GM21515 (cell line): ENCODE measurements around the gene TBC1D8B.

Source experiments
- ATAC-seq: cut with Tn5 transposase; IDR thresholded peaks from one replicate; pipeline ENCODE4 v1.9.1; 2021; ENCODE audit not compliant: unreplicated experiment

Gene TBC1D8B

DNA sequence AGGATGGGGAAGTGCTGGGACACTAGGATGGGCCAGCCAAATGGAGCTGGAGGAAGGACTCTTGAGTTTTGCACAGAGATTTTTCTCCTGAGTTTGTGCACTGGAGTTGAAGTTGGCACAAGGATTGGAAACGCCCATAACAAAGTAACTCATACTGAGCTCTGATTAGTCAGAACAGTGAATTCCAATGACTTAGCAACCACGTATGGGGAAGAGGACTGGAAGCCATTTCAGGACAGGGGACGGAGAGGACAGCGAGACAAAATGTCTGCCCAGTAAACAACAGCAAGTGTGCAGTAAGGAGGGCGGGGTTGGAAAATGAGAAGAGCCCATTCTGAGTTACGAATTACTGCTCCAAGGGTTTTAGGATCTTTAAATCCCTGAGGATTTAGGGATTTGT, 94.8 kb downstream of the TBC1D8B start:
- ATAC-seq: no peak

DNA sequence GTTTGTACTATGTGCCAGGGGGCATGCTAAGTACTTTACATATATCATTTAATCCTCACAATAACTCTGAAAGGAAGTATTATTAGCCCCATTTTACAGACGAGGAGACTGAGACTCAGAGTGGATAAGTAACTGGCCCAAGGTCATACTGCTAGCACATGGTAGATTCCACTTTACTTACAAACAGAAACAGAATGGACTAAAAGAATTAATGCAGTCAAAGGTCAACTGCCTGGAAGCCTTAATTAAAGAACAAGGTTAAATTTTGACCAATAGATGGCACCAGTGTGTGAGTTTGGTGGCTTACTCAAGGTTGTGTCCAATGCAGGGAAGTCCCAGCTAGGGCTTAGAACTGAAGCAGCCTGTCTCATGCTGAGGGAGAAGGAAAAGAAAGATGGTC, 96.0 kb downstream of the TBC1D8B start:
- no peak for ATAC-seq

GRCh38 chrX:106899276-106899675, 96.8 kb downstream of the TBC1D8B start:
- ATAC-seq: no peak

DNA sequence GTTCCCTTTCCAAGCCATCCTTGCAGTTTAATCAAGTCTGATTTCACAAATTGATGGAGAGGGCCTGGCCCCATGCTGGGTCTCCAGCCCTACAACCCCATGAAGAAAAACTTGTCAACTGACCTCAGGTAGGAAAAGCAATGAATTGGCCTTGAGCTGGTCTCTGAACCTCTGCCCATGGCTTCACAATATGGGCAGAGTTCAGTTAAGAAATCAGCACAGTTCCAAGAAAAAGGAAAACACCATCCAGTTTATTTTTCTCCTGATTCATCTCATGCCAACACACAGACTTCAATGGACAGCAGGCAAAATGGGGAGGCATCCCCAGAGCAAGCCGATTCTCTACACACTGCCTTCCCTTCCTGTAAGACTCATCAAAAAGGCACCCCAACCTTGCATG, 97.4 kb downstream of the TBC1D8B start:
- no peak for ATAC-seq

- ATAC-seq: no peak
Measured at GRCh38 chrX:106901341-106901740, 98.9 kb downstream of the TBC1D8B start.

DNA sequence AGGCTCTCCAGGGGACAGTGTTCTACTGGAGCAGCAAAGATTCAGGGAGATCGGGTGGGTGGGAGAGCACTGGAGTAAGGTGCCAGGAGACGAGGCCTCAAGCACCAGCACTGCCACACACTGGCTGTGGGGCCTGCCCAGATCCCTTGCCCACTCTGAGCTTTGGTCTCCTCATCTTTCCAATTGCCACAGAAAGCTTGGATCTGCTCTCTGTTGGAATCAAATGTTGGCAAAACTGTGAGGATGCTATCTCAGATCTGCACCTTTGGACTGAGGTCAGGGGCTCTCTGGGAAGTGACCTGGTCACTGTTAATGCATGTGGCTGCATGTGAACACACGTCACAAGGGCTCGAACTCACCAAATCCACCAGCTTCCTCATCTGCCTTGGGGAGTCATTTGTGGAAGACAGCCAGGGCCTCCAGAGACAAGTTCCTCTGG, 99.3 kb downstream of the TBC1D8B start:
- ATAC-seq: no peak

GRCh38 chrX:106902684-106903083, 100.2 kb downstream of the TBC1D8B start:
- no peak for ATAC-seq

DNA sequence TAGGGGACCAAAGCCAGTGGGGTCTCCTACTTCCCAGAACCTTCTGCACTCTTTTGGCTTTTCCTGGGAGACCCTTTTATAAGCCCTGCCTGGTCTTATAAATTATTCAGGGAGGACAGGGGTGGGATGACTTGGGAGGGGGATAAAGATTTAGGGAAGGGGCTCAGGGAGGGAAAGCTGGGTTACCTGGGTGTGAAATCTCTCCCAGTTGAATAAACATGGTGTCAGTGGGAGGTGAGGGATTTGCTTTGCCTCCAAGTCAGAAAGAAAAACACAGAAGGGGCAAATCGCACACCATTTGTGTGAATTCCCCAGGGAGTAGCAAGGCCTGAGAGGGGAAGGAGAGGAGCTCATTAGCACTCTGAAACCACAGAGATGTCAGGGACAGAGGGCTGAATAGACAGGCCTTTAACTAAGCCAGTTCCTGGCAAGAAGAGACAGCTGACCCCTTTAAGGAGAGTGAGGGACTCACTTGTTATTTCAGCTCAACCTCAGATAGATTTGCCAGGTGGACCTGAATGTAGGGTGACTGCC, 100.9 kb downstream of the TBC1D8B start, which contains the start of gene RIPPLY1:
Gene RIPPLY1 (minus strand): TSS at position 51 of the 534 bp plus-strand sequence. CDS start 54 bp downstream, outside the sequence.
- no peak for ATAC-seq

- no peak for ATAC-seq
Measured at GRCh38 chrX:106903856-106904528, 101.5 kb downstream of the TBC1D8B start.

DNA sequence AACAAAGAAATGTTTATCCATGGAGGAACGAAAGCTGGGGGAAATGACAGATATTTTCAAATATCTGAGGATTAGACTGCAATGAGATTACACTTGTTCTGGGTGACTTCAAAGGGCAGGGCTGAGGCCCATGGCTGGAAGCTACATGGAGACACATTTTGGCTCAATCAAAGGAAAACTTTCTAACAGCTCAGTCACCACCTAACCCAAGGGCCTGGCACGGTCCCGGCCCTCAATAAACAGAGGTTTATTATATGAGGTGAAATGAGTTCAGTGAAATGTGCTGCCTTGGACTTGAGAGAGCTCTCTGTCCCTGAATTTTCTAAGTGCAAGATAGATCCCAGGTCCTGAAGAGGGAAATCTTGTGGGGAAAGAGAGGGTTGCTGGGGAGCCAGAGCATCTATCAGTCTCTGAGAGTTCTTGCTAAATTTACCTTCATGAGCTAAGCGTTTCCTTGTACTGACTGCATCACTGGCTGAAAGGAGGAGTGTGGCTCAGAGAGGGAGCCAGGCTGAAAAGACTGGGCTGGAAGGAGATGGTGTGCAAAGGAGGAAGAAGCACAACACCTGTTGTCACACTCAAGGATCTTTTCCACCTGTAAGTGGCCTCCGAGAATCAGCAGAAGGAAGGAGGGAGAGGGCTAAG, 102.7 kb downstream of the TBC1D8B start:
- no peak for ATAC-seq

GRCh38 chrX:106906361-106906760, 103.9 kb downstream of the TBC1D8B start:
- ATAC-seq: no peak

DNA sequence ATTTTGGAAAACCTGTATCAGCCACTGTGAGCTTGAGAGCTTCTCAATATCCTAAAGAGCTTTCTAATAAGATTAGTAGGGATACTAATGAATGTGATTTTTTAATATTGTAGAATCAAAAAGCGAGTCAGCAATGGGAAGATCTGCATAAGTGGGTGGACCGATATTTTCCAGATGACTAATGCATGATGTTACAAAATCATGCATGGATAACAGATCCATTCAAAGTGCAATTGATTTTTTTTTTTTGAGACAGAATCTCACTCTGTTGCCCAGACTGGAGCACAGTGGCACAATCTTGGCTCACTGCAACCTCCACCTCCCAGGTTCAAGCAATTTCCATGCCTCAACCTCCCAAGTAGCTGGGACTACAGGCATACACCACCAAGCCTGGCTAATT, 110.4 kb downstream of the TBC1D8B start:
- no peak for ATAC-seq

GRCh38 chrX:106917830-106918500, 115.5 kb downstream of the TBC1D8B start:
- no peak for ATAC-seq

DNA sequence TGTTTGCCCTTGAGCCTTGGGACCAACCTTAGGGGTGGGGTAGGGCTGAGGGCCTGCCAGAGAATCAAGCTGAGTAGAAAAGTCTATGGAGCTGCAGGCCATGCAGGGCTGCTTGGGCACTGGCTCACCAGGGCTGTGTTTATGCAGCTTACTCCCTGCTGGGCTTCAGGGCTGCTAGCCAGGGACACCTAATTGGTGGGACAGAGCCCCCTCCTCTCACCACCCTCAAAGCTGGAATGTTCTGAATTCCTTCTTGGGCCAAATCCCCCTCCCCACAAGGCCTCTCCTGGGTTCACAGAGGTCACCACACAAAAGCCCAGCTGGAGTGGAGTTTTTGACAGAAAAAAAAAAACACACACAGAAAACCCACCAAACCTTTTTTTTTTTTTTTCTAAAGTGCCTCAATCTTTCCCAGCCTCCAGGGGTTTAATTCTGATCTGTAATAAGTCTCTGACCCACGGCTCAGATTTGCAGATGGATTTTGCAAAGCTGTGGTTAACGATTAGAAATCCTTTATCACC, 117.5 kb downstream of the TBC1D8B start, which contains the start of gene CLDN2:
Gene CLDN2 (plus strand): TSS at position 471 of the 521 bp plus-strand sequence. CDS start 7,827 bp downstream, outside the sequence.
- no peak for ATAC-seq

DNA sequence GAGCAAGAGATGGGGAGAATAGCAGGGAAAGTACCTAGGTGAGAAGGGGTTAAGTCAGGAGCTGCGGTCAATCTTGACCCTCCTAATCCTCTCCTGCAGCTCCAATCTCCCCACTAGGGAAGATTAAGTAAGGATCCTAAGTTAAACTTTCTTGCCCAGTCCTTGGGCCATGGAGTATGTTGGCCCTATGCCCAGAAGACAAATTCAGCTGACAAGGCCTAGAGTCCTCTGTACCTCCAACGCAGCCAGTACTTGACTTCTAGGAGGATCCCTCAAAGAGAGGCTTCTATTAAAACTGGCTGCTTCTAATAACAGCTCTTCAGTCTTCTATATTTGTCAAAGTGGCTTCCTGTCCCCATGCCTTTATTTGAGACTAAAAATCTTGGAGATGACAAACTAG, 119.2 kb downstream of the TBC1D8B start:
- no peak for ATAC-seq
